A549 (cell line): ENCODE results near the gene NTM. TPM values are rescaled to one million over a fixed set of nuclear protein-coding genes. Genes with fewer than 3 reads are reported as not detected.

Experiments used
- ATAC-seq, 2 experiments: fragments of 200-7000 bp in 1 of 2; fragments of >200 bp in 1 of 2; cut with Nextera tagmentation in 1 of 2; cut with Tn5 transposase in 1 of 2; 3 replicates each; pipeline versions ENCODE4 v1.8.0 to v1.9.1; 2018 to 2020; ENCODE audit warnings: mild to moderate bottlenecking in 1 of 2, moderate library complexity in 1 of 2
- CTCF ChIA-PET: fragments of 300-600 bp; sonication (Branson Sonifier 250); formaldehyde crosslinking; extraction: SDS; loops from one replicate; lab custom pipeline; 2021; ENCODE audit warnings: antibody characterized with exemption, inconsistent platforms; lab: Yijun Ruan, JAX
- POLR2A ChIA-PET: fragments of 350-600 bp; formaldehyde crosslinking; extraction: SDS; loops from one replicate; lab custom pipeline; 2021; ENCODE audit warnings: antibody characterized with exemption, inconsistent platforms; lab: Yijun Ruan, JAX
- DNase-seq, 2 experiments: peaks; one replicate each; pipeline versions ENCODE4 v3.0.0 to v3.0.0-alpha.2; 2011 to 2016; ENCODE audit warnings: low read depth in 1 of 2, low spot score in 1 of 2
- FAIRE-seq: peaks from 2 replicates; lab custom pipeline; 2011; peaks lifted over from hg19 to GRCh38; lab: Jason Lieb, UNC
- H3K27ac ChIP-seq, 2 experiments: fragments of >200 bp; sonication (Bioruptor Twin); formaldehyde crosslinking; 3 replicates each; pipeline ENCODE4 v1.5.1; 2016 to 2017
- H3K4me1 ChIP-seq: fragments of >200 bp; sonication (Bioruptor Twin); formaldehyde crosslinking; 3 replicates; pipeline ENCODE4 v1.6.1; 2016
- H3K4me2 ChIP-seq: fragments of >200 bp; sonication (Bioruptor Twin); formaldehyde crosslinking; 3 replicates; pipeline ENCODE4 v1.6.1; 2016
- H3K4me3 ChIP-seq: fragments of >200 bp; sonication (Bioruptor Twin); formaldehyde crosslinking; 3 replicates; pipeline ENCODE4 v1.5.1; 2016
- H3K9me3 ChIP-seq: fragments of >200 bp; sonication (Bioruptor Twin); formaldehyde crosslinking; 3 replicates; pipeline ENCODE4 v1.6.1; 2016
- BHLHE40 ChIP-seq: IDR thresholded peaks from 2 replicates; pipeline ENCODE4 v1.6.1; 2012; ENCODE audit warnings: low read depth, low read length, inconsistent platforms
- CBX8 ChIP-seq: fragments of 200-600 bp; sonication (generic); IDR thresholded peaks from 2 replicates; pipeline ENCODE4 v1.6.1; 2016
- CEBPB ChIP-seq, 2 experiments: fragments of >200 bp in 1 of 2; sonication (Bioruptor Twin) in 1 of 2; formaldehyde crosslinking in 1 of 2; IDR thresholded peaks; 2 replicates each; pipeline ENCODE4 v1.6.1; 2012 to 2016
- EHF ChIP-seq: fragments of 250-450 bp; sonication (Bioruptor Pico); IDR thresholded peaks from 2 replicates; pipeline ENCODE4 v1.5.0; 2020; ENCODE audit warnings: mild to moderate bottlenecking
- EP300 ChIP-seq, 2 experiments: fragments of >200 bp; sonication (Bioruptor Twin); formaldehyde crosslinking; IDR thresholded peaks; 2 replicates in 1 of 2; 3 replicates in 1 of 2; pipeline ENCODE4 v1.6.1; 2016 to 2017
- FOSB ChIP-seq: fragments of 250-450 bp; sonication (Bioruptor Pico); IDR thresholded peaks from 2 replicates; pipeline ENCODE4 v1.5.0; 2020; ENCODE audit warnings: mild to moderate bottlenecking, moderate library complexity
- FOXS1 ChIP-seq: fragments of 250-450 bp; sonication (Bioruptor Pico); IDR thresholded peaks from 2 replicates; pipeline ENCODE4 v1.5.0; 2020; ENCODE audit warnings: mild to moderate bottlenecking, moderate library complexity
- HEYL ChIP-seq: fragments of 250-450 bp; sonication (Bioruptor Pico); IDR thresholded peaks from 2 replicates; pipeline ENCODE4 v1.8.0; 2021; ENCODE audit warnings: mild to moderate bottlenecking, moderate library complexity
- HMGXB4 ChIP-seq: fragments of 250-450 bp; sonication (Bioruptor Pico); IDR thresholded peaks from 2 replicates; pipeline ENCODE4 v1.5.0; 2021; ENCODE audit warnings: mild to moderate bottlenecking, moderate library complexity, borderline replicate concordance
- HOXB13 ChIP-seq: fragments of 250-450 bp; sonication (Bioruptor Pico); IDR thresholded peaks from 2 replicates; pipeline ENCODE4 v1.5.0; 2020; ENCODE audit warnings: low read depth, mild to moderate bottlenecking, moderate library complexity
- HOXB5 ChIP-seq: fragments of 250-450 bp; sonication (Bioruptor Pico); IDR thresholded peaks from 2 replicates; pipeline ENCODE4 v1.5.0; 2020; ENCODE audit warnings: mild to moderate bottlenecking, moderate library complexity
- JUN ChIP-seq, 2 experiments: fragments of >200 bp; sonication (Bioruptor Twin); formaldehyde crosslinking; IDR thresholded peaks; 2 replicates in 1 of 2; 3 replicates in 1 of 2; pipeline ENCODE4 v1.6.1; 2016 to 2017
- JUNB ChIP-seq: fragments of >200 bp; sonication (Bioruptor Twin); formaldehyde crosslinking; IDR thresholded peaks from 2 replicates; pipeline ENCODE4 v1.6.1; 2016
- KDM1A ChIP-seq: fragments of 200-600 bp; sonication (generic); IDR thresholded peaks from 2 replicates; pipeline ENCODE4 v1.6.1; 2016; ENCODE audit warnings: low read depth, mild to moderate bottlenecking
- KDM5A ChIP-seq: fragments of 200-600 bp; sonication (generic); IDR thresholded peaks from 2 replicates; pipeline ENCODE4 v1.6.1; 2016; ENCODE audit warnings: antibody characterized with exemption, mild to moderate bottlenecking
- NFE2L2 ChIP-seq: fragments of 150-350 bp; conservative IDR thresholded peaks from 2 replicates; pipeline ENCODE4 v1.6.1; 2014; ENCODE audit warnings: low read length
- NR3C1 ChIP-seq: fragments of >200 bp; sonication (Bioruptor Twin); formaldehyde crosslinking; IDR thresholded peaks from 3 replicates; pipeline ENCODE4 v1.6.1; 2017
- PHF8 ChIP-seq: fragments of 200-600 bp; sonication (generic); IDR thresholded peaks from 2 replicates; pipeline ENCODE4 v1.6.1; 2016; ENCODE audit warnings: low read depth, mild to moderate bottlenecking, antibody characterized with exemption, moderate library complexity, borderline replicate concordance
- RNF2 ChIP-seq: fragments of 200-600 bp; sonication (generic); IDR thresholded peaks from 2 replicates; pipeline ENCODE4 v1.6.1; 2016; ENCODE audit warnings: low read depth, mild to moderate bottlenecking, antibody characterized with exemption, moderate library complexity, borderline replicate concordance
- TFCP2L1 ChIP-seq: fragments of 250-450 bp; sonication (Bioruptor Pico); IDR thresholded peaks from 2 replicates; pipeline ENCODE4 v1.5.0; 2021; ENCODE audit warnings: mild to moderate bottlenecking
- TP53 ChIP-seq: fragments of 250-450 bp; sonication (Bioruptor Pico); IDR thresholded peaks from 2 replicates; pipeline ENCODE4 v1.5.0; 2021; ENCODE audit warnings: mild to moderate bottlenecking, moderate library complexity
- ZNF302 ChIP-seq: fragments of 250-450 bp; sonication (Bioruptor Pico); IDR thresholded peaks from 2 replicates; pipeline ENCODE4 v1.9.0; 2021; ENCODE audit warnings: inconsistent platforms, mild to moderate bottlenecking, moderate library complexity
- ZSCAN20 ChIP-seq: fragments of 250-450 bp; sonication (Bioruptor Pico); IDR thresholded peaks from 2 replicates; pipeline ENCODE4 v1.8.0; 2022; ENCODE audit warnings: mild to moderate bottlenecking, moderate library complexity
- WGBS: methylation state at CpG from one replicate; pipeline ENCODE4 v1.1.6; 2017; ENCODE audit errors: missing lambda C conversion rate; 5-methylcytosine and 5-hydroxymethylcytosine counted together
- polyA plus RNA-seq, 4 experiments: library from polyadenylated mRNA; depleted of rRNA in 3 of 4; stranded (reverse); fragments of >200 nt; fragmentation: RNase III in 1 of 4; extraction: RNeasy Plus Mini Kit Qiagen cat#74134 plus additional on column Dnase treatment in 1 of 4; gene quantifications; 2 replicates in 3 of 4; 3 replicates in 1 of 4; pipeline ENCODE4 v1.2.3, GENCODE V29; 2011 to 2017
- TF ChIP-seq, protein P1 (sequence below): fragments of >200 bp; sonication (Bioruptor Twin); formaldehyde crosslinking; IDR thresholded peaks from 2 replicates; pipeline ENCODE4 v1.6.1; 2016
- TF ChIP-seq, protein P2 (sequence below): fragments of >200 bp; sonication (Bioruptor Twin); formaldehyde crosslinking; IDR thresholded peaks from 3 replicates; pipeline ENCODE4 v1.5.1; 2016
- TF ChIP-seq, protein P3 (sequence below): fragments of 450-650 bp; IDR thresholded peaks from 2 replicates; pipeline ENCODE4 v1.6.1; 2014; ENCODE audit warnings: antibody characterized with exemption

The NTM gene
- polyA plus RNA-seq, 2 of the 4 experiments (the other 2 are of a cell fraction) = not detected

- TF ChIP-seq, protein P1, sequence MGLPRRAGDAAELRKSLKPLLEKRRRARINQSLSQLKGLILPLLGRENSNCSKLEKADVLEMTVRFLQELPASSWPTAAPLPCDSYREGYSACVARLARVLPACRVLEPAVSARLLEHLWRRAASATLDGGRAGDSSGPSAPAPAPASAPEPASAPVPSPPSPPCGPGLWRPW = no peak
- TF ChIP-seq EHF (CRISPR knock-in tag) (no peak), CEBPB (IDR thresholded peaks at IDR 0.05) (no peak), EP300 (IDR thresholded peaks at IDR 0.05) (no peak), ZNF302 (CRISPR knock-in tag) (no peak), ZSCAN20 (CRISPR knock-in tag) (no peak), CBX8 (no peak), KDM5A (no peak), BHLHE40 (no peak)
Observed at GRCh38 chr11:131923309-131923708, 552.9 kb downstream of the NTM start (continued).

DNA sequence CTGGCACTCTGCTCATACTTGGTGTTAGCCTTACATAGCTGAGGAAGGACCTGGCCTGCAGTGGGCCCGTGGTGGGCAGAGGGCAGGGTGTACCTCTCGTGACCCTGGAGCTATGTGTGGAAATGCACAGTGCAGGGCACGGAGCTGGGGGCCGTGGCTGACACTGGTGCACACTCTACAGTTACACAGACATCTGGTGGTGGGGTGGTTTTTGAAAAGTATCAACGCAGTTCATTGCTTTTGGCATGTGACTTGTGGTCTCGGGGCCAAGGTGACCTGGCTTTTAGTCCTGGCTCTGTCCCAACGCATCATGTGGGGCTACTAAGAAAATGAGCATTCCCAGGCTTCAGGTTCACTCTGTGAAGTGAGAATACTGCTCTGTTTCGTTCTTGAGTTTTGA lies 553.6 kb downstream of the NTM start:
- TF ChIP-seq HOXB5 (CRISPR knock-in tag) (no peak), KDM1A (no peak), JUNB (no peak), HEYL (no peak), HOXB13 (CRISPR knock-in tag) (no peak), ZSCAN20 (CRISPR knock-in tag) (no peak), TP53 (CRISPR knock-in tag) (no peak), FOXS1 (no peak), HMGXB4 (CRISPR knock-in tag) (no peak), JUN (IDR thresholded peaks at IDR 0.05) (no peak), NFE2L2 (no peak), NR3C1 (no peak), RNF2 (no peak), FOSB (CRISPR knock-in tag) (no peak), TFCP2L1 (CRISPR knock-in tag) (no peak), PHF8 (no peak)
- TF ChIP-seq, protein P2, sequence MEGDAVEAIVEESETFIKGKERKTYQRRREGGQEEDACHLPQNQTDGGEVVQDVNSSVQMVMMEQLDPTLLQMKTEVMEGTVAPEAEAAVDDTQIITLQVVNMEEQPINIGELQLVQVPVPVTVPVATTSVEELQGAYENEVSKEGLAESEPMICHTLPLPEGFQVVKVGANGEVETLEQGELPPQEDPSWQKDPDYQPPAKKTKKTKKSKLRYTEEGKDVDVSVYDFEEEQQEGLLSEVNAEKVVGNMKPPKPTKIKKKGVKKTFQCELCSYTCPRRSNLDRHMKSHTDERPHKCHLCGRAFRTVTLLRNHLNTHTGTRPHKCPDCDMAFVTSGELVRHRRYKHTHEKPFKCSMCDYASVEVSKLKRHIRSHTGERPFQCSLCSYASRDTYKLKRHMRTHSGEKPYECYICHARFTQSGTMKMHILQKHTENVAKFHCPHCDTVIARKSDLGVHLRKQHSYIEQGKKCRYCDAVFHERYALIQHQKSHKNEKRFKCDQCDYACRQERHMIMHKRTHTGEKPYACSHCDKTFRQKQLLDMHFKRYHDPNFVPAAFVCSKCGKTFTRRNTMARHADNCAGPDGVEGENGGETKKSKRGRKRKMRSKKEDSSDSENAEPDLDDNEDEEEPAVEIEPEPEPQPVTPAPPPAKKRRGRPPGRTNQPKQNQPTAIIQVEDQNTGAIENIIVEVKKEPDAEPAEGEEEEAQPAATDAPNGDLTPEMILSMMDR = no peak
- TF ChIP-seq, protein P3, sequence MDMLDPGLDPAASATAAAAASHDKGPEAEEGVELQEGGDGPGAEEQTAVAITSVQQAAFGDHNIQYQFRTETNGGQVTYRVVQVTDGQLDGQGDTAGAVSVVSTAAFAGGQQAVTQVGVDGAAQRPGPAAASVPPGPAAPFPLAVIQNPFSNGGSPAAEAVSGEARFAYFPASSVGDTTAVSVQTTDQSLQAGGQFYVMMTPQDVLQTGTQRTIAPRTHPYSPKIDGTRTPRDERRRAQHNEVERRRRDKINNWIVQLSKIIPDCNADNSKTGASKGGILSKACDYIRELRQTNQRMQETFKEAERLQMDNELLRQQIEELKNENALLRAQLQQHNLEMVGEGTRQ = no peak
- no peak for FAIRE-seq
- no peak overlapping the region for H3K4me2 ChIP-seq
- H3K4me1 ChIP-seq = no peaks in the 10 kb centered on the region
- CTCF ChIA-PET = no interaction called here
- no peak for ATAC-seq
- no peak overlapping the region for H3K4me3 ChIP-seq
- DNase-seq = no peak
- POLR2A ChIA-PET = no interaction called here
- no peak overlapping the region for H3K27ac ChIP-seq
- no peaks in the 10 kb centered on the region for H3K9me3 ChIP-seq
- 7% methylated on average over 6 of the region's 8 CpGs for WGBS
